GM18502 (cell line): Measurements from ENCODE around the gene SLC25A12.
"Not testable (repeated sequence)": the region's sequence is repeated elsewhere in the genome, so short reads cannot be mapped to it uniquely, and the experiment has no call there.

Experiments used
- ATAC-seq: cut with Tn5 transposase; IDR thresholded peaks from one replicate; pipeline ENCODE4 v1.9.1; 2021; ENCODE audit warnings: mild to moderate bottlenecking; ENCODE audit not compliant: unreplicated experiment, poor library complexity

Gene SLC25A12

DNA sequence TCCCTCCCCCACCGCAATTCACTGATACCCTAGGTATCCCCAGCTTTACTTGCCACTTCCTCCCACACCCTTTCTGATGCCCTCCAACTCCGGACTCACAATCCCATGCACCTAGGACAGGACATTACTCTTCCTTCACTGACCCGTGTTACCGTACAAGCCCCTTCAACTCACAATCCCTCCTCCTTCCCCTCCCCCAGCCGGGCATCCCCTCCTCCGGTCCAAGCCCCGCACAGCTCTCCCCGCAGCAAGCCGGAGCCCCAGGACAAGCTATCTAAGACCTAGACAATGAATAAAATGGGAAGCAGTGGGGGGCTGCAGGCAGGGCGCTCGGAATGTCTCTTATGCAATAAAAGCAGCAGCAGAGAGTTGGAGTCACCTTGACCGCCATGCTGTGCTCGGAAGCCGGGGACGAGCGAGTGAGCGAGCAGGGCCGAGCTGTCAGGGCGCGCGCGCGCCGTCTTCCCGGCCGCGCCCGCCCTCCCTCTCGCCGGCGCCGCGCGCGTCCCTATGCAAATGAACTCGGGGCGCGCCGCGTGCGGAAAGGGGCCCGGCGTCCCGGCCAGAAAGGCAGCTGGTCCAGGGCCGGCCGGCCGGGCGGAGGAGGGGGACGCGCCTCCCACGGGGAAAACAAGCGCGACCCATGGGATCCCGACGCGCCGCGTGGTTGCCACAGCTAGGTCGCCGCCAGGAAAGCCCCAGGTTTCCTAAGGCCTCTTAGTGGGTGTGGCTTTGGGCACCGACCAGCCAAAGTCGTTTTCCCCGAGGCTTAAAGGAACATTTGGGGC is at the start of gene SLC25A12:
SLC25A12 (minus strand) TSS at position 421 of the 788 bp plus-strand sequence; CDS start at position 391, 30 bp downstream.
- ATAC-seq, result peak; percentile 95

DNA sequence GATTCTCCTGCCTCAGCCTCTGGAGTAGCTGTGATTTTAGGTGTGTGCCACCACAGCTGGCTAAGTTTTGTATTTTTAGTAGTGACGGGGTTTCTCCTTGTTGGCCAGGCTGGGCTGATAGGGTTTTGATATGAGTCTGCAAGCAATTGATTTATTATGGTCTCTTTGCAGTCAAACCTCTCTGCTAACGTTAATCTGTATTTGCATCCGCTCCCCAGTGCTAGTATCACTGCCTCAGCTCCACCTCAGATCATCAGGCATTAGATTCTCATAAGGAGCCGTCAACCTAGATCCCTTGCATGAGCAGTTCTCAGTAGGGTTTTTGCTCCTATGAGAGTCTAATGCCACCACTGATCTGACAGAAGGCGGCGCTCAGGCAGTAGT is 47.3 kb upstream of the SLC25A12 start:
- no peak for ATAC-seq

DNA sequence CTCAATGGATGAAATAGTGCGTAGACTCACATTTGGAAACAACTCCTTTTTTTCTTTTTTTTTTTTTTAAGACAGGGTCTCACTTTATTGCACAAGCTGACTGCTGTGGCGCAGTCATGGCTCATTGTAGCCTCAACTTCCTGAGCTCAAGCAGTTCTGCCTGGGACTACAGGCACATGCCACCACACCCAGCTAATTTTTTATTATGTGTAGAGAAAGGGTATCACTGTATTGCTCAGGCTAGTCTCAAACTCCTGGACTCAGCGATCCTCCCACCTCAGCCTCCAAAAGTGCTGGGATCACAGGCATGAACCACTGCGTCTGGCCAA is 45.7 kb upstream of the SLC25A12 start:
- no peak for ATAC-seq

GRCh38 chr2:171939058-171939742 is 45.2 kb upstream of the SLC25A12 start:
- no peak for ATAC-seq

DNA sequence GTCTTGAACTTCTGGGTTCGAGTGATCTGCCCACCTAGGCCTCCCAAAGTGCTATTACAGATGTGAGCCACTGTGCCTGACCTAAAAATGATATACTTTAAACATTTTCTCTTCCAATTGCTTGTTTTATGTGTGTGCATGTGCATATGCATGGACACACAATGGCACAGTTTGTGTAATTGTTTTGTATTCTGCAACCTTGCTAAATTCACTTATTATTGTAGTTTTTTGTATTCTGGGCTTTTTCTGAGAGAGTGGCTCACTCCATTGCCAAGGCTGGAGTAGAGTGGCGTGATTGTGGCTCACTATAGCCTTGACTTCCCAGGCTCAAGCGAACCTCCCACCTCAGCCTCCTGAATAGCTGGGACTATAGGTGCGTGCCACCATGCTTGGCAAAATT is 36.3 kb upstream of the SLC25A12 start:
- ATAC-seq, result no peak

DNA sequence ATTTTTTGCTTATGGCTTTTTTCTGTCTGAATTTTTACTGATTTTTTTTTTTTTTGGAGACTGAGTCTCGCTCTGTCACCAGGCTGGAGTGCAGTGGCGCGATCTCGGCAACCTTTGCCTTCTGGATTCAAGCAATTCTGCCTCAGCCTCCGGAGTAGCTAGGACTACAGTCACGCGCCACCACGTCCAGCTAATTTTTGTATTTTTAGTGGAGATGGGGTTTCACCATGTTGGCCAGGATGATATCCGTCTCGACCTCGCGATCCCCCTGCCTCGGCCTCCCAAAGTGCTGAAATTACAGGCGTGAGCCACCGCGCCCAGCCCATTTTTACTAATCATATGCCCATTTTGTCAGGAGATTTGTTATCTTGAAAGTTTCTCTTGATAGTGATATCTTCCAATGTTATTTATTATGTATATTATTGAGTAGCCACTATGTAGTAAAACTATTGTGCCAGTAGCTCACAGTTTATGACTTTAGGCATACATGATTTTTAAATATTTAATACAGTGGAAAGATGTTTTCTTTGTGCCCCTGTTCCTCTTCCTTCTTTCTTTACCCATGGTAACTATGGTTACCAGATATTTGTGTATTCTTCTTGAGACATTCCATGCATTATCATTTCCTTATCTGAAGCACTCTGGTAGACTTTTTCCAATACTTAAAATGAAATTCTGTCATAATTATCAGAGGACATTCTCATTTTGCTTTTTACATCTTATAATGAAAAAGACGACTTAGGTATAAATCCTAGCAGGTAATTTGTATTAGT is 30.3 kb upstream of the SLC25A12 start:
- ATAC-seq, result no peak

DNA sequence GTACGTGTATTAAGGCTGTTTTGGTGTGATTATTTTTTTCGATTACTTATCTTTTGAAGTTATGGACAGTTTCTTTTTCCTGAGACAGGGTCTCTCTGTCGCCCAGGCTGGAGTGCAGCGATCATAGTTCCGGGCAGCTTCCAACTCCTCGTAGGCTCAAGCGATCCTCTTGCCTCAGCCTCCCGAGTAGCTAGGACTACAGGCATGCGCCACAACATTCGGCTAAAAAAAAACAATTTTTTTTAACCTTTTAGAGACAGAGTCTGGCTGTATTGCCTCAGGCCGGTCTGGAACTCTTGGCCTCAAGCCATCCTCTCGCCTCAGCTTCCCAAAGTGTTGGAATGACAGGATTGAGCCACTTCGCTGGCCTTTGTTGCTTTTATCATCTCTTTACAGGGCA is 29.2 kb upstream of the SLC25A12 start:
- no peak for ATAC-seq

- ATAC-seq, result peak; percentile 97
Measured at GRCh38 chr2:171922230-171923022, 28.4 kb upstream of the SLC25A12 start, which contains the start of gene HAT1. TSS of gene HAT1 (plus strand) at chr2:171922461. CDS start at chr2:171922501, 40 bp downstream.

- no peak for ATAC-seq
Measured at GRCh38 chr2:171921970-171922229, 27.9 kb upstream of the SLC25A12 start.

DNA sequence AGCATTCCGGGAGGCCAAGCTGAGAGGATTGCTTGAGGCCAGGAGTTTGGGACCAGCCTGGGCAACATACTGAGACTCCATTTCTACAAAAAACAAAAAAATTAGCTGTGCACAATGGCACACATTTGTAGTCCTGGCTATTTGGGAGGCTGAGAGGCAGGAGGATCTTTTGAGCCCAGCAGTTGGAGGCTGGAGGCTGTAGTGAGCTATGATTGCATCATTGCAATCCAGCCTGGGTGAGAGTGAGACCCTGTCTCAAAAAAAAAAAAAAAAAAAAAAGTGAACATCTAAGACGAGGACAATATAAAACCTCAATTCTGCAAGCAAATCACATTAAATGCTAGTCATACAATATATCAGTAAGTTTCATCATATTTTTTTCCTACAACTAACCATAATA is 25.4 kb upstream of the SLC25A12 start:
- ATAC-seq, result no peak

DNA sequence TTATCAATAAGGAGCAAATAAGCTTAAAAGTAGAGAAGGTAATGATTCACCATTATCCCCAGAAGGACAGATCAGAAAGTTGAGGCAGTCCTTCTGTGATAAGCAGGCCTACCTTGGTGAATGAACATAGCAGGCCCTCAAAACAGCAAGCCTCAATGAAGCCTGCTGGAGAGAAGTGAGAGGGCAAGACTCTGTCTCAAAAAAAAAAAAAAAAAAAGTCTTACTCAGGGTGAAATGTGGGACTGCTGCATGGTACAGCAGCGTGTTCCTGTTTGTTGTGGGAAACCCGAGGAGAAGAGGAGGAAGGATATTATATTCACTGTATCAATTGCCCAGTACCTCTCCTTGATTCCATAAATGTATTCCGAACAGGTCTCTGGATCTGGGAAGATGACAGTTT is 19.5 kb upstream of the SLC25A12 start:
- ATAC-seq, result no peak

DNA sequence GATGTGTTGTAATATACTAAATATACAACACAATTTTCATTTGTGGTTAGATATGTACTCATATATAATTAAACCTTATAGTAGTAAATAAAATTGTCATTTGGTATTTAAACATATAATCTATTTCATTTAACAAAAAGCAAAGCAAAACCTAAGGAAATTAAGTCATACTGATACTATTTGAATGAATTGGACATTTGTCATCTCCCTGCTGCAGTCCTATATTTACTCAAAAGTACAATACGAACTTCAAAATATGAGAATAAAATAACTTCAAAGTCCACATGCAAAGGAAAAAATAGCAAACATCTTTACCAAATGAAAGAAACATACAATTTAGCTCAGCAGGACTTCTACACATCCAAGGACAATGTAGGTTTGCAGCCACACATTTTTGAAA is 16.4 kb upstream of the SLC25A12 start:
- no peak for ATAC-seq

- no peak for ATAC-seq
Measured at GRCh38 chr2:171909266-171909665, 15.2 kb upstream of the SLC25A12 start.

GRCh38 chr2:171908235-171908634 is 14.2 kb upstream of the SLC25A12 start:
- ATAC-seq, result no peak

- peak; percentile 68 for ATAC-seq
Measured at GRCh38 chr2:171902840-171903420, 8.9 kb upstream of the SLC25A12 start.

GRCh38 chr2:171899623-171900282 is 5.7 kb upstream of the SLC25A12 start:
- ATAC-seq, result not testable (repeated sequence)

GRCh38 chr2:171895786-171896185 is 1.7 kb upstream of the SLC25A12 start:
- no peak for ATAC-seq

GRCh38 chr2:171894612-171894947 is 536 bp upstream of the SLC25A12 start:
- ATAC-seq, result no peak

- ATAC-seq, result no peak
Measured at GRCh38 chr2:171893196-171893823, 734 bp downstream of the SLC25A12 start.
